Activated T-helper 1 cell treated with anti-CD3 and anti-CD28 coated beads, Interleukin-12 subunit alpha, Interleukin-12 subunit beta, Interleukin-2, Interleukin-4 antibody, amounts not matched to agents 30 ng/mL and 10 ng/mL and 1 ng/mL, durations not matched to agents 14 hours and 24 hours and 36 hours (primary cell): Measurements from ENCODE around the gene C11orf52. TPM values are rescaled to one million over a fixed set of nuclear protein-coding genes. Genes with fewer than 3 reads are reported as not detected.

Source experiments
- DNase-seq: peaks from one replicate; pipeline ENCODE4 v3.0.0; 2021; ENCODE audit warnings: low spot score
- H3K27ac Mint-ChIP-seq: one replicate; pipeline ENCODE4 v1.8.0; 2021; ENCODE audit warnings: mild to moderate bottlenecking, mixed read lengths
- H3K27me3 Mint-ChIP-seq: one replicate; pipeline ENCODE4 v1.8.0; 2022; ENCODE audit warnings: mild to moderate bottlenecking, moderate library complexity, mixed read lengths; ENCODE audit not compliant: insufficient read depth
- H3K36me3 Mint-ChIP-seq: one replicate; pipeline ENCODE4 v1.8.0; 2021; ENCODE audit warnings: low read depth, mixed read lengths
- H3K4me1 Mint-ChIP-seq: one replicate; pipeline ENCODE4 v1.8.0; 2021; ENCODE audit warnings: low read depth, mixed read lengths
- H3K4me3 Mint-ChIP-seq: one replicate; pipeline ENCODE4 v1.8.0; 2021; ENCODE audit warnings: mild to moderate bottlenecking, moderate library complexity, mixed read lengths
- H3K9me3 Mint-ChIP-seq: one replicate; pipeline ENCODE4 v1.8.0; 2021; ENCODE audit warnings: mixed read lengths
- intact Hi-C: fragments of 100-400 bp; cut with micrococcal nuclease; formaldehyde crosslinking; loops from one replicate; pipeline ENCODE4 v1.15.1; 2024
- total RNA-seq: library from RNA; stranded (reverse); gene quantifications from 2 replicates; pipeline ENCODE4 v1.2.3, GENCODE V29; 2022

The C11orf52 gene
- total RNA-seq, 1 donor from 2014 or later, result not detected

DNA sequence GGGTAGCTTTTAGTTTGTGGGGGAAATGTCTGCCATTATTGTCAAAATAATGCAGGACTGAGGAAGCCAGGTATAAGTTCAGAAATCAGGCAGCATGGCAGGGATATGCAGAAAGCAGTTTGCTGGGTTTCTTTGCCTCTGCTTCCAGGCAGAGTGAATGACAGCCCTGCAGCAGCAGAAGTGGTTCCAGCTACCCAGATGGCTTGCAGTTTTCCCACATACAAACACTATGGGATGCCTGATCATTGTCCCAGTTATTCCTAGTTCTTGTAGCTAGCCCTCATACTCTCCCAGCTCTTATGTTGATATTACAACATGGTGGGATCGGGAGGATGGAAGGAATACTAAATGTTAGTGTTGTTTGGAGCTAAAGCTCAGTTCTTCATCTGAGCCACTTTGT, 15.6 kb downstream of the C11orf52 start:
- no peaks in the 10 kb centered on the region for H3K36me3 Mint-ChIP-seq
- peaks cover 51% of the 10 kb centered on the region for H3K4me1 Mint-ChIP-seq
- no peak for DNase-seq
- no peak overlapping the region for H3K4me3 Mint-ChIP-seq
- intact Hi-C loops, result loop anchor here (10.0 kb wide), 2 partner anchors 1480 to 1940 kb away; partner anchors contain the start of gene USP28
- no peak overlapping the region for H3K27ac Mint-ChIP-seq
- peaks cover 2% of the 10 kb centered on the region for H3K27me3 Mint-ChIP-seq
- no peaks in the 10 kb centered on the region for H3K9me3 Mint-ChIP-seq

DNA sequence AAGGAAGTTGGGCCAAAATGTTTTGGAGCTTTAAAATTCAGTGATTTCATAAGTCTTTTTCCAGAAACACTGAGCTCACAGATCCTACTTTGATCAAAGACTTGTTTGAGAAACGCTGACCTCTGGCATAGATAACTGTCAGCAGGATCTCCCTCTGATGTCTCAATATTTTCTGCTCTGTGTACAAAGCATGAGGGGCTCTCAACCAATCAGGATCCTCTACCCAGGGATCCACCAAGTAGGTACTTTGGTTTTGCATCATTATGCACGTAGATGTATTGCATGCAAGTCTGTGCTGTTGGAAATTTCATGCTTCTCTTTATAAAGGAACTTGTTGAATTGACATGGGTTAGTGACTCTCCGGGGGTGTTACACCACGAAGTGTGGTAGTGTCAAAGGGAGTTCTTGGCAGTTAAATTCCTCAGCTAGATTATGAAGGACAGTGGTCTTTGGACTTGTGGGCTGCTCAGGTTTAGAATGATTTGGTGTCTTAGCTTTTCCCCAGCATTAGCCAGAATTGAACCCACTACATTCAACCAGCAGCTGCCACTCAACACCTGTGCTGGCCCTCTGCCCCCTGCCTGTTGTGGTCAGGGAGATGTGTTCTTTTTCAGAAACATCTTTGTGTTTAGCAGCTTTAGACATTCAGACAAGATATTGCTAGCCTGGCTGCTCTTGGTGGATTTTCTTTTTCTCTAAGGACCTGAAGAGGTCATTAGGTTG, 16.8 kb downstream of the C11orf52 start:
- Mint-ChIP-seq H3K4me1 (peaks cover 59% of the 10 kb centered on the region), H3K27me3 (no peaks in the 10 kb centered on the region), H3K36me3 (no peaks in the 10 kb centered on the region), H3K27ac (peak overlapping the region; percentile 80), H3K4me3 (peak overlapping the region; percentile 86), H3K9me3 (no peaks in the 10 kb centered on the region)
- intact Hi-C loops, result loop anchor here (1.0 to 10.0 kb wide), 7 partner anchors 9 to 1939 kb away; partner anchors contain the start of genes PTS and USP28
- no peak for DNase-seq

DNA sequence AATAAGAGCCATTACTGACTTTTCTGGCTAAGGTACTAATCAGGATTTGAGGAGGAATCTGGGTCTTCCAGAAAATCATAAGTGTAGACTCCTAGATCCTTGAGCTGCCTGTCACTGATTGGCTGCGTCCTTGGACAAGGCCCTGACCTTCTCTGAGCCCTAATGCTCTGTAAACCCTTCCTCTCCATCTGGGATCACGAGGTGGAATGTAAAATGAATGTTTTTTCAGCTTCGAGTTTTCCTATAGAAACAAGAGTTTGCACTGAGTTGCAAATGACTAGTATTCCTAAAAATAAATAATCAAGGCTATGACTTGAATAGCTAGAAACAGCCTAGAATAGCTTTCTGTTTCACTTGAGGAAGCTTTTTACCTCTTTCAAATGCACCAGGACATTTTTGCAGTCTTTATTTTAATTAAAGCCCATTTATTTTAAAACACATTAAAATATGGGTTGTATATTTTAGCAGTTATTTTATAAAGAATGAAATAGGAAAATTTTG, 17.4 kb downstream of the C11orf52 start:
- H3K27me3 Mint-ChIP-seq, result no peaks in the 10 kb centered on the region
- H3K4me1 Mint-ChIP-seq, result peaks cover 63% of the 10 kb centered on the region
- H3K4me3 Mint-ChIP-seq, result peak overlapping the region; percentile 86
- H3K9me3 Mint-ChIP-seq, result no peaks in the 10 kb centered on the region
- no peak for DNase-seq
- intact Hi-C loops, result loop anchor here (1.0 to 10.0 kb wide), 7 partner anchors 8 to 1939 kb away; partner anchors contain the start of genes PTS and USP28
- peak overlapping the region; percentile 80 for H3K27ac Mint-ChIP-seq
- no peaks in the 10 kb centered on the region for H3K36me3 Mint-ChIP-seq

DNA sequence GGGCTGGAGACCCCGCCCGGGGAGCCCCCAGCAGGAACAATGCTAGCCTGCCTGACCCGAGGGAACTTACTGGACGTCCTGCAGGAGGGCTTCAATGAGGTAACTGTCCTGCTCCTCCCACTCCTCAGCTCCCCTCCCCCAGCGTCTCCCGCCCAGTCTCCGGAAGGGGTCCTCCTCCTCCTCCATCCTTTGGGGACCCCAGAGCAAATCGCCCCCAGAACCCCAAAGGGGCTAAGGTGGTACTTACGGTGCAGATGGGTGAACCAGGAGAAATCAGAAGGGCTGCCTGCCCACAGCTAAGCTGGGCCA, 18.7 kb downstream of the C11orf52 start:
- no peaks in the 10 kb centered on the region for H3K9me3 Mint-ChIP-seq
- intact Hi-C loops, result loop anchor here (5.0 to 10.0 kb wide), 6 partner anchors 290 to 1937 kb away; partner anchors contain the start of genes PTS and USP28
- no peaks in the 10 kb centered on the region for H3K27me3 Mint-ChIP-seq
- H3K4me3 Mint-ChIP-seq, result peak overlapping the region; percentile 88
- H3K36me3 Mint-ChIP-seq, result no peaks in the 10 kb centered on the region
- peak overlapping the region; percentile 92 for H3K27ac Mint-ChIP-seq
- no peak for DNase-seq
- H3K4me1 Mint-ChIP-seq, result peaks cover 62% of the 10 kb centered on the region

DNA sequence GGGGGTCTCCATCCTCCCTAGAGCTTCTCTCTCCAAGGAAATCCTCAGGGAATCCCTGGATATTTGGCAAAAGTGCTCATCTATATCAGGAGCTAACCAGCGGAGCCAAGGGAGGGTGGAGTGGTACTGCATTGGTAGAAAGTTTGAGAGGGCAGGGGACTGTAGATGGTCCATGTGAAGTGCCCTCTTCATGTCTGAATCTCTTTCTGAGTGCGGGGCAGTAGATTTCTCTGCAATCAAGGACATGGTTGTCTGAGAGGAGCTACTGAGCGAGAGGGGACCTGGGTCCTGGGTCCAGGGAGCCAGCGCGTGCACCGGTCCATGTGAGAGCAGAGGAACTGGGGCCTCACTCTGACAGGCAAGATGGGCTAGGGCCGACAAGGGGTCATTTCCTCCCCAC, 19.1 kb downstream of the C11orf52 start:
- Mint-ChIP-seq H3K27ac (peak overlapping the region; percentile 92), H3K36me3 (no peaks in the 10 kb centered on the region), H3K27me3 (no peaks in the 10 kb centered on the region), H3K4me1 (peaks cover 58% of the 10 kb centered on the region), H3K9me3 (no peaks in the 10 kb centered on the region), H3K4me3 (peak overlapping the region; percentile 88)
- intact Hi-C loops, result loop anchor here (2.0 to 10.0 kb wide), 7 partner anchors 25 to 1937 kb away; partner anchors contain the start of genes PTS and USP28
- DNase-seq, result no peak

DNA sequence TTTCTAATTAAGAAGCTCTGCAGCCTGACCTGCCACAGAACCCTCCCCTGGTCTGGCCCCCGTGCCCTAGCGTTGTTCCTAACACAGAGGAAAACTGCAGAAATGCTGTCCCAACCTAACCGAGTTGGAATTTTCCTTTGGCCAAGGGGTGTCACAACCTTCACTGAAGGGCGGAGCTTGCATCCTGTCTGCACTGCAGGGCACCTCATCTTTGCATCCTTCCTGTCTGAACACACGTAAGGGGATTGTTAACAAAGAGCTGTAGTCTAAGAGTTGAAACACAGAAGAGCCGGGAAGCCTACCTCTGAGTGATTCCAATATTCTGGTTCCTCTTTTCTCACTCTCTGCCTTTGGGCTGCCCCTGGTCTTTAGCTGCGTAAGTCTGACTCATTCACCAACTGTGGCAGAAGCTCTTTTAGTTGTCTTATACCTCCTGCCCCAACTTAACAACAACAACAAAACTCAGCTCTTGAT, 20.0 kb downstream of the C11orf52 start:
- intact Hi-C loops, result loop anchor here (2.0 to 10.0 kb wide), 7 partner anchors 24 to 1936 kb away; partner anchors contain the start of genes PTS and USP28
- Mint-ChIP-seq H3K27ac (peak overlapping the region; percentile 92), H3K9me3 (no peaks in the 10 kb centered on the region), H3K27me3 (no peaks in the 10 kb centered on the region), H3K36me3 (no peaks in the 10 kb centered on the region), H3K4me3 (peak overlapping the region; percentile 88), H3K4me1 (peaks cover 58% of the 10 kb centered on the region)
- DNase-seq, result peak; percentile 22

DNA sequence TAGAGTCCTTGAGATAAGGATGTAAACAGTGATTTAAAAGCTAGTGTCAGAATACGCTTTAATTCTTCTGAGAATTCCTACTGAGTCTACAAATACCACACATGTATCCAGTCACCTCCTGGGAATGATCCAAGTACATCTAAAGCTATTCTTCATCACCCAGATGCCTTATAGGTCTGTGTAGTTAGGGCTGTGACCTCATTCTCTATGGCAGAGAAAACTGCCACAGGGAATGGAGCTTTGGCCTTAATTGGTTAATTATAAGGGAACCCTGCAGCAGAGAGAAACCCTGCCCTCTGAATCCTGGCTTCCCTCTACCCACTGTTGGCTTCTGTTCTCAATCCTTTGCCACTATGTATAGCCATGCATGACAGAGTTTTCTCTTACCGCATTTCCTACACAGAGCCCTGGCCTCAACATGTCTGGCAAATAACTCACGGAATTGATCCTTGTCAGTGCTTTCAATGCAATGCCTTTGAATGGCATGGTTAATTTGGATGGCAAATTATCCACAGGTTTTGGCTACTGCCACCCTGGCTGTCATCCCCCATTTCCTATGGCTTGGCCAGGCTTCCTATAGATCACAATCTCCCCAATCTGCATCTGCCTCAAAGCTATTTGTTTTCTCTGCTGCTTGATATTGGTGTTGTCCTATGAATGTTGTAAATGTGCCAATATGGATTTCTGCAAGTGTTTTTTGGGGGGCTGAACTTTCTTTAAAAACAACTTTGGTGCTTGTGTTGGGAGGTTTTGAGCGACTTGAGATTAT, 21.3 kb downstream of the C11orf52 start:
- intact Hi-C loops, result loop anchor here (2.0 to 10.0 kb wide), 7 partner anchors 23 to 1935 kb away; partner anchors contain the start of genes PTS and USP28

DNA sequence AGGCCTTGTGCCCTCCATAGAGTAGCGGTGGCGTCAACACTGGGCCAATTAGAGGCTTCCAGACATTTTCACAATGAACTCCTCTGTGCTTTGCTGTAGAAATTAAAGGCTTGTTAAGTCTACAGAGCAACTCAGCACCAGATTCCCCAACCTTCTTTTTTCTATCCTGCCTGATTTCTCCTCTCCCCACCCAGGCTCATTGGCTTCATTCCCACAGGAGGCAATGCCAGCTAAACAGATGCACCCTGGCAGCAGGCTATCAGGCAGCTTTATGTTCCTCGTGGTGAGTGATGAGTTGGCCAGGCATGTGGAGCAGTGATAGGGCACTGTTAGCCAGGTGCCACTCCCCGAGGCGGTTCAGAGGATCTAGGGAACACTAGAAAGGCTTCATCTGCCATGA, 23.2 kb downstream of the C11orf52 start:
- no peaks in the 10 kb centered on the region for H3K27me3 Mint-ChIP-seq
- peaks cover 6% of the 10 kb centered on the region for H3K36me3 Mint-ChIP-seq
- H3K4me1 Mint-ChIP-seq, result peaks cover 50% of the 10 kb centered on the region
- intact Hi-C loops, result no loop called here
- no peak overlapping the region for H3K27ac Mint-ChIP-seq
- H3K9me3 Mint-ChIP-seq, result no peaks in the 10 kb centered on the region
- DNase-seq, result no peak
- no peak overlapping the region for H3K4me3 Mint-ChIP-seq

More for the DNA sequence above, 21.3 kb downstream of the C11orf52 start:
- DNase-seq, result no peak
- no peak overlapping the region for H3K27ac Mint-ChIP-seq
- H3K4me1 Mint-ChIP-seq, result peaks cover 65% of the 10 kb centered on the region
- no peaks in the 10 kb centered on the region for H3K9me3 Mint-ChIP-seq
- no peaks in the 10 kb centered on the region for H3K27me3 Mint-ChIP-seq
- no peak overlapping the region for H3K4me3 Mint-ChIP-seq
- H3K36me3 Mint-ChIP-seq, result peaks cover 5% of the 10 kb centered on the region

DNA sequence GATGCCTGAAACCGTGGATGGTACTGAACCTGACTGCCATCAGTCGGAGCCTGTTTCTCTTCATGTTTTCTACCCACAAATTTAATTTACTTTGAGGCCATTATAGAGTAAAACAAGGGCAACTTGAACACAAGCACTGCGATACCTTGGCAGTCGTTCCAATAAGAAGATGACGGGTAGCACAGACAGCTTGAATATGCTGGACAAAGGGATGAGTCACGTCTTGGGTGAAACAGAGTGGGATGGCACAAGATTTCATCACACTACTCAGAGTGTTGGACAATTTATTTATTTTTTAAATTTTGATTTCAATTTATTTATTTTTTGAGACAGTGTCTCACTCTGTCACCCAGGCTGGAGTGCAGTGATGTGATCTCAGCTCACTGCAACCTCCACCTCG, 24.1 kb downstream of the C11orf52 start:
- Mint-ChIP-seq H3K4me3 (no peak overlapping the region), H3K36me3 (peaks cover 6% of the 10 kb centered on the region), H3K9me3 (no peaks in the 10 kb centered on the region), H3K27me3 (no peaks in the 10 kb centered on the region), H3K27ac (no peak overlapping the region), H3K4me1 (peaks cover 45% of the 10 kb centered on the region)
- intact Hi-C loops, result no loop called here
- DNase-seq, result no peak

DNA sequence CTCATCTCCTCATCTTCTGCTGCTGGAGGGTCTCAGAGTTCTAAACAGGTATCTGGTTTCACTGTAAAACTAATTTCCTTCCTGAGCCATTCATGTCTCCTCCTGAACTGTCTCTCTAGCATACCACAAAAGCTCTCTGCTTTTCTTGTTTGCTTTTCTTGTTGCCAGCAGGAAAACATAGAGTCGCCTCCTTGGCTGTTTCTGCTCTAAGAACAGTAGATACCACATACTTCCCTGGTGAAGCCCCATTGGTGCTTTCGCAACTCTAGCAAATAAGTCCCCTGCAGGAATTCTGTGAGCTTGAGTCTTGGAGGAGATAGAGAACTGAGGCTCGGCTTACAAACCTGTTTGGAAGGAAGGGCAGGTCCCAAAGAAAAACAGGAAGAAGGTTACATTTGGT, 25.4 kb downstream of the C11orf52 start:
- Mint-ChIP-seq H3K9me3 (no peaks in the 10 kb centered on the region), H3K4me3 (peak overlapping the region; percentile 35), H3K36me3 (peaks cover 9% of the 10 kb centered on the region), H3K27me3 (no peaks in the 10 kb centered on the region), H3K27ac (peak overlapping the region; percentile 92), H3K4me1 (peaks cover 32% of the 10 kb centered on the region)
- no peak for DNase-seq
- intact Hi-C loops, result loop anchor here (1.0 to 2.0 kb wide), 3 partner anchors 8 to 17 kb away; no protein-coding TSS in a partner anchor

DNA sequence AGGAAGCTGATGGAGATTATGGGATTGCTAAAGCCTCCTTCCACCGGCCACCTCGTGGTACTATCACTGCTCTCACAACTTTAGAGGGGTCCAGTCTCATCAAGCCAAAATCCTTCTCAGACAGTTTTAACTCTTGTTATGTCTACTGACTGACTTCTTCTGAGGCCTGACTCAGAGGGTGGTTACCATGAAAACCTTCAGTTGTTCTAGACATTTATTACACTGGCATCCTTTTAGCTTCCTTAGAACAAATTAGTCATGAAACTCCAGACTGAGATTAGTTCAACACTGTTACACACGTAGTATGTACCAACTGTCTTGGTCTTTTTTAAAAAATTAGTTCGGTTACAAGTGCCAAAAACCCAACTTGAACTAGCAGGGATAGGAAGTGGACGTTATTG, 25.9 kb downstream of the C11orf52 start:
- intact Hi-C loops, result loop anchor here (1.0 to 2.0 kb wide), 3 partner anchors 8 to 18 kb away; no protein-coding TSS in a partner anchor
- no peak for DNase-seq
- Mint-ChIP-seq H3K4me3 (no peak overlapping the region), H3K27ac (peak overlapping the region; percentile 92), H3K4me1 (peaks cover 32% of the 10 kb centered on the region), H3K36me3 (peaks cover 9% of the 10 kb centered on the region), H3K9me3 (no peaks in the 10 kb centered on the region), H3K27me3 (no peaks in the 10 kb centered on the region)

DNA sequence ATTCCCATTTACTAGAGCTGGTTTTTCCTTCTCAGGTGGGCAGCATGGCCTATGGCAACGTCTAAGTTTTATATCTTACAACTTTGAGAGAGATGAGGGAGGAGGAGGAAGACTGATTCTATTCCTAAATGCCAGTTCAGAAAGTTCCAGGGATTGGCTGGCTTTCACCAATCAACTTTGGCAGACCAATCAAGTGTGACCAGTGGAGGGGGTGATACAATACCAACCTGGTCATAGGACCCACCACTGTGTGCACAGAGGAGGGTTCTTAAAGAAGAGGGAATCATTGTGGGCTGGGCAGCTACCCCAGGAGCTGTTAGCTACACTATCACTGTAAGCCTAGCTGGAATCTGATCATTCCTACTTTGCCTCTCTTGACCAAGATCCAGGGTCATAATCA, 26.5 kb downstream of the C11orf52 start:
- H3K27me3 Mint-ChIP-seq, result no peaks in the 10 kb centered on the region
- H3K9me3 Mint-ChIP-seq, result no peaks in the 10 kb centered on the region
- H3K4me3 Mint-ChIP-seq, result no peak overlapping the region
- peaks cover 12% of the 10 kb centered on the region for H3K36me3 Mint-ChIP-seq
- no peak for DNase-seq
- intact Hi-C loops, result loop anchor here (2.0 kb wide), 1 partner anchor 18 kb away; no protein-coding TSS in a partner anchor
- peaks cover 34% of the 10 kb centered on the region for H3K4me1 Mint-ChIP-seq
- H3K27ac Mint-ChIP-seq, result peak overlapping the region; percentile 92
